Tibial artery (tissue), 4 donors: ENCODE data around the gene SV2A.

Experiments
- DNase-seq, 2 donors: peaks; one replicate each; pipeline ENCODE4 v3.0.0-alpha.2; 2019
- H3K27ac ChIP-seq, 2 donors: fragments of 200-600 bp; sonication (generic) in 1 of 2; 1 replicate in 1 of 2; 2 replicates in 1 of 2; pipeline ENCODE4 v1.5.1; 2018 to 2019; ENCODE audit warnings: mild to moderate bottlenecking in 1 of 2
- H3K27me3 ChIP-seq, 2 donors: fragments of 200-600 bp; sonication (generic) in 1 of 2; one replicate each; pipeline versions ENCODE4 v1.5.1 to v1.6.0; 2016 to 2019
- H3K36me3 ChIP-seq, 3 donors: fragments of 200-600 bp; sonication (generic) in 2 of 3; one replicate each; pipeline ENCODE4 v1.5.1; 2016 to 2019; ENCODE audit warnings: mild to moderate bottlenecking in 2 of 3
- H3K4me1 ChIP-seq, 4 donors: fragments of 200-600 bp; sonication (generic) in 2 of 4; 1 replicate in 3 of 4; 2 replicates in 1 of 4; pipeline ENCODE4 v1.5.1; 2016 to 2019
- H3K4me3 ChIP-seq, 2 donors: fragments of 200-600 bp; sonication (generic) in 1 of 2; 1 replicate in 1 of 2; 2 replicates in 1 of 2; pipeline ENCODE4 v1.5.1; 2018 to 2019; ENCODE audit warnings: mild to moderate bottlenecking in 2 of 2
- H3K9me3 ChIP-seq, 3 donors: fragments of 200-600 bp; sonication (generic) in 1 of 3; one replicate each; pipeline ENCODE4 v1.5.1; 2016 to 2019
- CTCF ChIP-seq, 2 experiments: fragments of 200-600 bp in 1 of 2; fragments of 450-650 bp in 1 of 2; IDR thresholded peaks; one replicate each; pipeline ENCODE4 v1.5.1; 2017 to 2019; ENCODE audit warnings: antibody characterized with exemption in 2 of 2, mild to moderate bottlenecking in 1 of 2, moderate library complexity in 1 of 2
- intact Hi-C: fragments of 100-400 bp; cut with DNase I; formaldehyde crosslinking; loops from one replicate; pipeline ENCODE4 v1.15.0; 2023; ENCODE audit warnings: low total_unique reads

The SV2A gene

DNA sequence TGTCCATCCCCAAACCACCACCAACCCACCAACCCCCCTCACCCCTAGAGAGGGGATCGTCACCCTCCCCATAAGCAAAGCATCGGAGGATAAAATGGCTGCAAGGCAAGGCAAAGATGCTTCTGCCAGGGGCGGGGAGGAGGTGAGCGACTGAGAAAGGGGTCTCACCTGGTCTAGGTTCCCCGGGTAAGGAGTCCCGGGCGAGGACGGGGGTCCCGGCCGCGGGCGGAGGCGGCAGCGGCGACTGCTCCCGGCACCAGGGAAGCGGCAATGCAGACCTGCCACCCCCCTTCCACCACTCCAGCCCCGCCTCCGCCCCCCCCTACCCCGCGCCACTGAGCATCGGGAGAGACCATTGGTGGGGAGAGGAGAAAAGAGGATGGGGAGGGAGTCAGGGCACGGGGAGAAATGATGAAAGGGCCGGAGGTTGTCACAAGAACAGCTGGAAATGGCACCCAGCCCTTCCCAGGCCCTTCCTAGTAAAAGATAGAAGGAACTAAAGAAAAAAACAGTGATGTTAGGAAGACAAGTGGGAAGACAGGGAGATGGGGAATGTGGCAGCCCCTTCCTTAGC, at the start of gene SV2A:
SV2A (minus strand) TSS at position 274 of the 574 bp plus-strand sequence. CDS start 4,004 bp downstream, outside the sequence.
- peaks cover 5 to 22% (median 14%) of the 10 kb centered on the region in 3 donors for H3K36me3 ChIP-seq
- H3K4me3 ChIP-seq = peak within 1 kb of the TSS; percentile 60 to 86
- H3K9me3 ChIP-seq = no peaks in the 10 kb centered on the region
- no peak for TF ChIP-seq CTCF (IDR thresholded peaks at IDR 0.05)
- intact Hi-C loops = no loop called here
- DNase-seq = peak; percentile 67 to 81
- no peaks in the 10 kb centered on the region for H3K27me3 ChIP-seq
- peaks cover 0 to 31% (median 21%) of the 10 kb centered on the region in 4 donors for H3K4me1 ChIP-seq
- peak within 1 kb of the TSS; percentile 61 to 69 for H3K27ac ChIP-seq

DNA sequence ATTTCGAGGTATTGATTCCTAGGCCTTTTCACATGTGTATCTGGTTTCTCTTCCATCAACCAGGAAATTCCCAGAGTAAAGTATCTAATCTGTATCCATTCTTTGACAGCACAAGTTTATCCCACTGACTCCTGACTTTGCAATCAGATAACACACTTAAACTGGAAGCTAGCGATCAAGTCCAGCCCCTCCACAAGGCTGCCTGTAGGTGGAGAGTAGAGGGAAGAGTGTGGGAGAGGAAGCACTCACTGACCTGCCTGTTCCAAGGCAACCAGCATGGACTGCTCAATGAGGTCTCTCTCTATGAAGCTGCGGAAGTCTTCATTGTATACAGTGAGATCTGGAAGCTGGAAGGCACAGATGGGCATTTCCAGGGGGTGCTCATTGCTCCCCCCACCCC, 49.4 kb upstream of the SV2A start:
- H3K27me3 ChIP-seq = no peaks in the 10 kb centered on the region
- no peak for TF ChIP-seq CTCF (IDR thresholded peaks at IDR 0.05)

GRCh38 chr1:149966405-149966804, 48.8 kb upstream of the SV2A start:
- no peaks in the 10 kb centered on the region for H3K9me3 ChIP-seq
- TF ChIP-seq CTCF (IDR thresholded peaks at IDR 0.05) = no peak
- no peaks in the 10 kb centered on the region for H3K27me3 ChIP-seq
- intact Hi-C loops = loop anchor here (5.0 kb wide), 1 partner anchor 206 kb away; no protein-coding TSS in a partner anchor
- no peak for DNase-seq
- no peak overlapping the region for H3K4me3 ChIP-seq
- H3K36me3 ChIP-seq = peaks cover 52 to 72% (median 69%) of the 10 kb centered on the region in 3 donors
- no peak overlapping the region for H3K27ac ChIP-seq
- peaks cover 0 to 21% (median 17%) of the 10 kb centered on the region in 4 donors for H3K4me1 ChIP-seq

More for the DNA sequence above, 49.4 kb upstream of the SV2A start:
- no peak overlapping the region for H3K27ac ChIP-seq
- no peaks in the 10 kb centered on the region for H3K9me3 ChIP-seq
- H3K36me3 ChIP-seq = peaks cover 53 to 77% (median 73%) of the 10 kb centered on the region in 3 donors
- peaks cover 0 to 21% (median 15%) of the 10 kb centered on the region in 4 donors for H3K4me1 ChIP-seq
- no peak for DNase-seq
- H3K4me3 ChIP-seq = no peak overlapping the region
- intact Hi-C loops = loop anchor here (5.0 kb wide), 1 partner anchor 205 kb away; no protein-coding TSS in a partner anchor

- Histone ChIP-seq H3K4me1 (peaks cover 0 to 21% (median 17%) of the 10 kb centered on the region in 4 donors), H3K27ac (no peak overlapping the region), H3K4me3 (no peak overlapping the region), H3K36me3 (peaks cover 45 to 67% (median 66%) of the 10 kb centered on the region in 3 donors), H3K9me3 (no peaks in the 10 kb centered on the region), H3K27me3 (no peaks in the 10 kb centered on the region)
- intact Hi-C loops = loop anchor here (5.0 kb wide), 1 partner anchor 207 kb away; no protein-coding TSS in a partner anchor
- DNase-seq = no peak
- no peak for TF ChIP-seq CTCF (IDR thresholded peaks at IDR 0.05)
Observed at GRCh38 chr1:149965440-149965839, 47.8 kb upstream of the SV2A start.

DNA sequence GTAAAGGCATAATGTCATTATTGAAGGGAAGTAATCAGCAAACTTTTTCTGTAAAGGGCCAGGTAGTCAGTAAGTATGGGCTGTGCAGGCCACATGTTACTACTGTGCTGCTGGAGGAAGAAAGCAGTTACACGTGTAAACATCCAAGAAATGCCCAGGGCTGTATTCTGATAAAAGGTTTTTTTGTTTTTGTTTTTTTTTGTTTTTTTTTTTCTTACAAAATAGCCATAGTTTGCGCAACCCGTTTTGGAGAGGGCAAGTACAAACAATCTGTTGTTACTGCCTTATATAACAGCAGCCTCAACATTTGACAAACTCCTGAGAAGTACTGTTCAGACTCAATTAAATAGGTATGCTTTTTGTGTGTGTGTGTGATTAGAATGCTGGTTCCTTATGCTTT, 45.7 kb upstream of the SV2A start:
- Histone ChIP-seq H3K27me3 (no peaks in the 10 kb centered on the region), H3K27ac (peak overlapping the region; percentile 3 to 59), H3K4me1 (peaks cover 0 to 21% (median 17%) of the 10 kb centered on the region in 4 donors), H3K4me3 (no peak overlapping the region), H3K36me3 (peaks cover 45 to 67% (median 65%) of the 10 kb centered on the region in 3 donors), H3K9me3 (no peaks in the 10 kb centered on the region)
- no peak for DNase-seq
- no peak for TF ChIP-seq CTCF (IDR thresholded peaks at IDR 0.05)
- intact Hi-C loops = loop anchor here (5.0 kb wide), 1 partner anchor 89 kb away; no protein-coding TSS in a partner anchor
